GM20000 (cell line): ENCODE data around the gene MFSD8.

Experiments used
- DNase-seq: peaks from one replicate; pipeline ENCODE4 v3.0.0; 2012; ENCODE audit warnings: low spot score
- CTCF ChIP-seq: IDR thresholded peaks from 2 replicates; pipeline ENCODE4 v1.5.1; 2012; ENCODE audit warnings: mild to moderate bottlenecking, control low read depth; ENCODE audit errors: extremely low read depth, missing control alignments

The MFSD8 gene

GRCh38 chr4:127868196-127868595 lies 96.8 kb downstream of the MFSD8 start:
- DNase-seq, result no peak
- no peak for TF ChIP-seq CTCF
